Measurements from ENCODE around the gene SASS6.

GRCh38 chr1:100137602-100138001 lies 4.9 kb upstream of the SASS6 start:
- TF ChIP-seq CTCF (conservative IDR thresholded peaks at IDR 0.05; ENCODE audit: low read depth, low read length) = no peak
- no peak for TF ChIP-seq EZH2 (IDR thresholded peaks at IDR 0.05; ENCODE audit: low read length, unreplicated experiment)
- no peak for TF ChIP-seq EZH2phosphoT487 (IDR thresholded peaks at IDR 0.05; ENCODE audit: borderline replicate concordance, low read length)
